ENCODE results near the gene PTPRN2. TPM values are rescaled to one million over a fixed set of nuclear protein-coding genes. Genes with fewer than 3 reads are reported as not detected.
"Not testable (repeated sequence)": the region's sequence is repeated elsewhere in the genome, so short reads cannot be mapped to it uniquely, and the experiment has no call there.

The PTPRN2 gene
- total and polyA plus RNA-seq, 8 donors: 4.9 to 136 (median 46.8) TPM

- DNase-seq: peak in 1 of 2 donors; percentile 16
- H3K27me3 ChIP-seq: no peaks in the 10 kb centered on the region
- H3K4me1 ChIP-seq: no peaks in the 10 kb centered on the region
- H3K9me3 ChIP-seq: no peaks in the 10 kb centered on the region
- H3K4me3 ChIP-seq: no peak overlapping the region
- no peak for TF ChIP-seq EP300 (IDR thresholded peaks at IDR 0.05)
- no peak for TF ChIP-seq CTCF (IDR thresholded peaks at IDR 0.05)
- no peak for TF ChIP-seq POLR2A (IDR thresholded peaks at IDR 0.05)
- TF ChIP-seq POLR2AphosphoS5 (IDR thresholded peaks at IDR 0.05): no peak
- intact Hi-C loops (cut with DNase I; ENCODE audit: low total_unique reads): no loop called here
- no peak overlapping the region for H3K27ac ChIP-seq
- no peaks in the 10 kb centered on the region for H3K36me3 ChIP-seq
- 85 to 91% (median 87%) methylated on average over 11 to 16 of the region's 16 CpGs for WGBS, 5 donors
Observed at GRCh38 chr7:158300427-158300826, 287.2 kb downstream of the PTPRN2 start.

- 74 to 86% (median 78%) methylated on average over 2 to 4 of the region's 4 CpGs for WGBS, 5 donors
- no peaks in the 10 kb centered on the region for H3K27me3 ChIP-seq
- no peak for DNase-seq
- no peak for TF ChIP-seq EP300 (IDR thresholded peaks at IDR 0.05)
- H3K4me3 ChIP-seq: no peak overlapping the region
- H3K4me1 ChIP-seq: no peaks in the 10 kb centered on the region
- H3K36me3 ChIP-seq: no peaks in the 10 kb centered on the region
- H3K9me3 ChIP-seq: no peaks in the 10 kb centered on the region
- intact Hi-C loops (cut with DNase I; ENCODE audit: low total_unique reads): no loop called here
- H3K27ac ChIP-seq: no peak overlapping the region
Observed at GRCh38 chr7:158299607-158300006, 288.0 kb downstream of the PTPRN2 start.

- Histone ChIP-seq H3K27me3 (no peaks in the 10 kb centered on the region), H3K4me1 (no peaks in the 10 kb centered on the region), H3K27ac (no peak overlapping the region), H3K36me3 (no peaks in the 10 kb centered on the region), H3K4me3 (no peak overlapping the region), H3K9me3 (no peaks in the 10 kb centered on the region)
- TF ChIP-seq POLR2AphosphoS5 (IDR thresholded peaks at IDR 0.05): no peak
- no peak for TF ChIP-seq POLR2A (IDR thresholded peaks at IDR 0.05)
- TF ChIP-seq CTCF (IDR thresholded peaks at IDR 0.05): no peak
- no peak for TF ChIP-seq EP300 (IDR thresholded peaks at IDR 0.05)
- intact Hi-C loops (cut with DNase I; ENCODE audit: low total_unique reads): no loop called here
- peak in 1 of 2 donors; percentile 17 for DNase-seq
- WGBS, 5 donors: 88 to 97% (median 94%) methylated on average over 7 of the region's 7 CpGs
Observed at GRCh38 chr7:158296798-158297104, 290.9 kb downstream of the PTPRN2 start.

GRCh38 chr7:158295966-158296797, 291.4 kb downstream of the PTPRN2 start:
- DNase-seq: peak in 1 of 2 donors; percentile 16
- intact Hi-C loops (cut with DNase I; ENCODE audit: low total_unique reads): no loop called here
- Histone ChIP-seq H3K27me3 (no peaks in the 10 kb centered on the region), H3K4me3 (no peak overlapping the region), H3K4me1 (no peaks in the 10 kb centered on the region), H3K36me3 (no peaks in the 10 kb centered on the region), H3K9me3 (no peaks in the 10 kb centered on the region), H3K27ac (no peak overlapping the region)
- TF ChIP-seq POLR2AphosphoS5 (IDR thresholded peaks at IDR 0.05) (no peak), EP300 (IDR thresholded peaks at IDR 0.05) (no peak), CTCF (IDR thresholded peaks at IDR 0.05) (no peak), POLR2A (IDR thresholded peaks at IDR 0.05) (no peak)
- WGBS, 5 donors: 85 to 97% (median 92%) methylated on average over 15 to 16 of the region's 16 CpGs

GRCh38 chr7:158294468-158295215, 293.0 kb downstream of the PTPRN2 start:
- peak in 1 of 2 donors; percentile 18 for DNase-seq
- peaks cover 0 to 10% (median 6%) of the 10 kb centered on the region in 4 donors for H3K9me3 ChIP-seq
- WGBS, 5 donors: 86 to 97% (median 96%) methylated on average over 24 to 29 of the region's 29 CpGs
- intact Hi-C loops (cut with DNase I; ENCODE audit: low total_unique reads); H3K27ac ChIP-seq; H3K4me3 ChIP-seq; H3K36me3 ChIP-seq; H3K27me3 ChIP-seq; H3K4me1 ChIP-seq: not testable (repeated sequence)
